Neuronal stem cell (in vitro differentiated cells): ENCODE measurements around the gene PKNOX2.

Source experiments
- DNase-seq: peaks from one replicate; pipeline ENCODE4 v3.0.0-alpha.2; 2013; ENCODE audit warnings: low spot score
- H2AFZ ChIP-seq: one replicate; pipeline ENCODE4 v1.6.1; 2013; ENCODE audit warnings: mild to moderate bottlenecking, low read length, inconsistent platforms
- H2AK5ac ChIP-seq: 2 replicates; pipeline ENCODE4 v1.6.1; 2013; ENCODE audit warnings: low read depth, mild to moderate bottlenecking, inconsistent platforms, low read length, moderate library complexity, mixed read lengths
- H2BK120ac ChIP-seq: 2 replicates; pipeline ENCODE4 v1.6.1; 2013; ENCODE audit warnings: low read depth, mild to moderate bottlenecking, inconsistent platforms, low read length, moderate library complexity, mixed read lengths
- H2BK12ac ChIP-seq: one replicate; pipeline ENCODE4 v1.6.1; 2013; ENCODE audit warnings: low read length, inconsistent platforms
- H2BK15ac ChIP-seq: 2 replicates; pipeline ENCODE4 v1.6.1; 2013; ENCODE audit warnings: mild to moderate bottlenecking, low read length, inconsistent platforms, mixed read lengths
- H2BK5ac ChIP-seq: one replicate; pipeline ENCODE4 v1.6.1; 2013; ENCODE audit warnings: inconsistent platforms, mild to moderate bottlenecking, low read length, moderate library complexity
- H3K14ac ChIP-seq: one replicate; pipeline ENCODE4 v1.6.1; 2013; ENCODE audit warnings: low read length, inconsistent platforms
- H3K18ac ChIP-seq: 2 replicates; pipeline ENCODE4 v1.6.1; 2013; ENCODE audit warnings: low read length, inconsistent platforms
- H3K23ac ChIP-seq: 2 replicates; pipeline ENCODE4 v1.6.1; 2013; ENCODE audit warnings: low read depth, mild to moderate bottlenecking, mixed read lengths, low read length, inconsistent platforms; ENCODE audit not compliant: poor library complexity
- H3K27ac ChIP-seq: replicated peaks from 3 replicates; pipeline ENCODE4 v1.5.1; 2013; ENCODE audit warnings: low read length, inconsistent platforms
- H3K27me3 ChIP-seq, 3 experiments: 2 replicates each; pipeline ENCODE4 v1.6.1; 2013; ENCODE audit warnings: low read length in 3 of 3, mild to moderate bottlenecking in 2 of 3, inconsistent platforms in 1 of 3, low read depth in 1 of 3, mixed read lengths in 1 of 3, moderate library complexity in 1 of 3; ENCODE audit not compliant: control insufficient read depth in 3 of 3, insufficient read depth in 3 of 3
- H3K36me3 ChIP-seq, 2 donors: replicated peaks in 1 of 2; 2 replicates each; pipeline ENCODE4 v1.6.1; 2013; ENCODE audit warnings: low read length in 2 of 2; ENCODE audit not compliant: control insufficient read depth in 2 of 2, insufficient read depth in 2 of 2
- H3K4ac ChIP-seq: 2 replicates; pipeline ENCODE4 v1.6.1; 2013; ENCODE audit warnings: inconsistent platforms, mild to moderate bottlenecking, low read length, moderate library complexity
- H3K4me1 ChIP-seq, 2 donors: 1 replicate in 1 of 2; 2 replicates in 1 of 2; pipeline ENCODE4 v1.6.1; 2013; ENCODE audit warnings: low read length in 2 of 2, low read depth in 1 of 2; ENCODE audit not compliant: control insufficient read depth in 2 of 2, insufficient read depth in 1 of 2
- H3K4me2 ChIP-seq: one replicate; pipeline ENCODE4 v1.6.1; 2013; ENCODE audit warnings: mild to moderate bottlenecking, low read length, inconsistent platforms; ENCODE audit not compliant: insufficient read depth, poor library complexity, severe bottlenecking
- H3K4me3 ChIP-seq, 2 donors: 2 replicates each; pipeline ENCODE4 v1.5.1; 2013; ENCODE audit warnings: low read length in 2 of 2, mild to moderate bottlenecking in 2 of 2, inconsistent platforms in 1 of 2, moderate library complexity in 1 of 2
- H3K79me1 ChIP-seq: one replicate; pipeline ENCODE4 v1.6.1; 2013; ENCODE audit warnings: low read depth, mild to moderate bottlenecking, inconsistent platforms, low read length, moderate library complexity
- H3K9ac ChIP-seq: one replicate; pipeline ENCODE4 v1.6.1; 2013; ENCODE audit warnings: mild to moderate bottlenecking, low read depth, low read length, inconsistent platforms; ENCODE audit not compliant: poor library complexity
- H3K9me3 ChIP-seq, 2 donors: replicated peaks in 1 of 2; 2 replicates each; pipeline versions ENCODE3 to v1.6.1; 2013; ENCODE audit warnings: low read length in 2 of 2, mild to moderate bottlenecking in 2 of 2, inconsistent platforms in 1 of 2, low read depth in 1 of 2, mixed read lengths in 1 of 2, moderate library complexity in 1 of 2; ENCODE audit not compliant: control insufficient read depth in 2 of 2, insufficient read depth in 1 of 2
- H4K8ac ChIP-seq: one replicate; pipeline ENCODE4 v1.6.1; 2013; ENCODE audit warnings: low read depth, mild to moderate bottlenecking, inconsistent platforms, low read length, moderate library complexity
- H4K91ac ChIP-seq: one replicate; pipeline ENCODE4 v1.6.1; 2013; ENCODE audit warnings: low read length, low read depth, mild to moderate bottlenecking, inconsistent platforms; ENCODE audit not compliant: poor library complexity
- WGBS, 2 donors: extraction: QIAGEN DNeasy Blood & Tissue Kit; methylation state at CpG; one replicate each; pipeline ENCODE4 v1.1.7; 2013; ENCODE audit warnings: missing lambda C conversion rate in 2 of 2, mixed read lengths in 1 of 2; ENCODE audit not compliant: insufficient read length in 2 of 2, insufficient replicate concordance in 1 of 2; ENCODE audit errors: extremely low coverage in 2 of 2; 5-methylcytosine and 5-hydroxymethylcytosine counted together

PKNOX2 gene

DNA sequence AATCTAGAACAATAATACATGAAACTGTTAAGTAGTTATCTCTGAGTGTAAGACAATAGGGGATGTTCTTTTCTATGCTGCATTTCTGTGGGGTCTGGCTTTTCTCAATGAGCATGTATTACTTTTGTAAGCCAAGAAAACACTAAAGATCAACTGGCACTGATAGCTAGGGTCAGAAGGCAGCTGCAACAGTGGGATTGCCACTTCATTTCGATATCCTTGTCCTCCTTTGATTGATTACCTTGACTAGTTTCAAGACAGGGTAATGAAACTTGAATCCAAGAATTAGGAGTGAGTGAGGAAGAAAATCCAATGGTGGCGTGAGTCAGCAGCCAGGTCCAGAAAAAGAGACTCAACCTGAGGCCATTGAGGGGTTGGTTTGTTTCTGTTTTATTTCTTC lies 285.0 kb downstream of the PKNOX2 start:
- Histone ChIP-seq H2AFZ (no peak overlapping the region), H3K9me3 (no peaks in the 10 kb centered on the region), H3K14ac (no peak overlapping the region), H3K4me2 (no peak overlapping the region), H3K9ac (no peak overlapping the region), H3K36me3 (peaks cover 13 to 71% of the 10 kb centered on the region in 2 donors), H2BK5ac (no peak overlapping the region), H2AK5ac (no peak overlapping the region), H2BK15ac (no peak overlapping the region), H4K91ac (no peak overlapping the region), H3K4ac (no peak overlapping the region), H3K4me3 (no peak overlapping the region), H2BK120ac (no peak overlapping the region), H3K27ac (no peak overlapping the region), H3K79me1 (no peaks in the 10 kb centered on the region), H2BK12ac (no peak overlapping the region), H3K23ac (no peak overlapping the region), H3K18ac (no peak overlapping the region), H3K4me1 (peaks cover 11 to 18% of the 10 kb centered on the region in 2 donors), H3K27me3 (no peaks in the 10 kb centered on the region), H4K8ac (no peak overlapping the region)
- no peak for DNase-seq
- WGBS, 2 donors = no CpG with 5 or more reads among the region's 2 CpGs

- H3K14ac ChIP-seq = no peak overlapping the region
- no peaks in the 10 kb centered on the region for H3K27me3 ChIP-seq
- H3K4ac ChIP-seq = no peak overlapping the region
- H3K79me1 ChIP-seq = no peaks in the 10 kb centered on the region
- H3K4me3 ChIP-seq = no peak overlapping the region
- H2AK5ac ChIP-seq = no peak overlapping the region
- no peak overlapping the region for H3K23ac ChIP-seq
- peak; percentile 76 for DNase-seq
- peaks cover 6 to 65% of the 10 kb centered on the region in 2 donors for H3K36me3 ChIP-seq
- H2BK120ac ChIP-seq = no peak overlapping the region
- no peak overlapping the region for H3K9ac ChIP-seq
- no peak overlapping the region for H3K27ac ChIP-seq
- no peak overlapping the region for H4K8ac ChIP-seq
- peak overlapping the region; percentile 56 for H2AFZ ChIP-seq
- no peak overlapping the region for H2BK5ac ChIP-seq
- H3K4me2 ChIP-seq = no peak overlapping the region
- H3K18ac ChIP-seq = no peak overlapping the region
- no peak overlapping the region for H4K91ac ChIP-seq
- peaks cover 8 to 15% of the 10 kb centered on the region in 2 donors for H3K4me1 ChIP-seq
- no peaks in the 10 kb centered on the region for H3K9me3 ChIP-seq
- H2BK12ac ChIP-seq = no peak overlapping the region
- H2BK15ac ChIP-seq = no peak overlapping the region
- no CpG with 5 or more reads among the region's 10 CpGs for WGBS, 2 donors
Observed at GRCh38 chr11:125451400-125452124, 287.0 kb downstream of the PKNOX2 start.

GRCh38 chr11:125452125-125452470 lies 287.5 kb downstream of the PKNOX2 start:
- H3K14ac ChIP-seq = no peak overlapping the region
- no peak for DNase-seq
- H3K27ac ChIP-seq = peak overlapping the region; percentile 4
- no peaks in the 10 kb centered on the region for H3K27me3 ChIP-seq
- H2BK12ac ChIP-seq = no peak overlapping the region
- H3K9ac ChIP-seq = no peak overlapping the region
- no peak overlapping the region for H4K8ac ChIP-seq
- no peaks in the 10 kb centered on the region for H3K79me1 ChIP-seq
- no peak overlapping the region for H4K91ac ChIP-seq
- no peak overlapping the region for H2BK15ac ChIP-seq
- H3K4me1 ChIP-seq = peaks cover 8 to 15% of the 10 kb centered on the region in 2 donors
- no peak overlapping the region for H3K23ac ChIP-seq
- H2BK120ac ChIP-seq = no peak overlapping the region
- no CpG with 5 or more reads among the region's 7 CpGs for WGBS, 2 donors
- peak overlapping the region; percentile 56 for H2AFZ ChIP-seq
- H2AK5ac ChIP-seq = no peak overlapping the region
- H3K9me3 ChIP-seq = no peaks in the 10 kb centered on the region
- no peak overlapping the region for H3K18ac ChIP-seq
- peaks cover 8 to 64% of the 10 kb centered on the region in 2 donors for H3K36me3 ChIP-seq
- H3K4me3 ChIP-seq = no peak overlapping the region
- no peak overlapping the region for H3K4me2 ChIP-seq
- H3K4ac ChIP-seq = no peak overlapping the region
- no peak overlapping the region for H2BK5ac ChIP-seq

DNA sequence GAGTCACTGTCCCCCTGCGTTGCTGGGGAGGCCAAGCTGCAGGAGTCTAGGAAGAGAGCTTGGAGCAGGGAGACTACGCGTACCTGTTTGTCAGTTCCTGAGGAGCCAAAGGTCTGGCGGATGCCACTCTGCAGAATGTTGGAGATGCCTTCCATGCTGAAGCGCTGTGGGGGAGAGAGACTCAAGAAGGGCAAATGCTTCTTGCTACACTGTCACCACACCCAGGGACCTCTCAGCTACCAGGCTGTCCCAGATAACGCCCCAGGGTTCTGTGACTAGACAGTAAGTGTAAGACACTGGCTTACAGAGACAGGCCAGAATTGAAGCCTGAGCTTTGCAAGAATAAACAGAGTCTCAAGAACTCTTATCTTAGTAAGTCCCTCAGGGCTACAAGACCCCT lies 289.5 kb downstream of the PKNOX2 start:
- no peak overlapping the region for H4K8ac ChIP-seq

More for the DNA sequence above, 289.5 kb downstream of the PKNOX2 start:
- Histone ChIP-seq H4K91ac (no peak overlapping the region), H3K9ac (no peak overlapping the region), H2BK15ac (no peak overlapping the region), H3K4me2 (no peak overlapping the region), H2AK5ac (no peak overlapping the region), H3K27me3 (no peaks in the 10 kb centered on the region), H3K79me1 (no peaks in the 10 kb centered on the region), H2BK5ac (no peak overlapping the region), H3K9me3 (no peaks in the 10 kb centered on the region), H3K27ac (no peak overlapping the region), H3K4me3 (no peak overlapping the region), H3K18ac (no peak overlapping the region), H3K36me3 (peaks cover 8 to 49% of the 10 kb centered on the region in 2 donors), H2AFZ (no peak overlapping the region), H2BK12ac (no peak overlapping the region), H3K23ac (no peak overlapping the region), H3K4me1 (peaks cover 13 to 26% of the 10 kb centered on the region in 2 donors), H3K14ac (no peak overlapping the region), H2BK120ac (no peak overlapping the region), H3K4ac (no peak overlapping the region)
- no peak for DNase-seq
- WGBS, 2 donors = no CpG with 5 or more reads among the region's 6 CpGs
